SK-N-SH (cell line): ENCODE measurements around the gene SH3PXD2B. TPM values are rescaled to one million over a fixed set of nuclear protein-coding genes. Genes with fewer than 3 reads are reported as not detected.

ENCODE experiments used
- CTCF ChIA-PET: fragments of 300-600, 350-600 bp; formaldehyde crosslinking; extraction: SDS; loops from one replicate; lab custom pipeline; 2021; lab: Yijun Ruan, JAX
- POLR2A ChIA-PET: fragments of 350-600 bp; sonication (Branson Sonifier 250); formaldehyde crosslinking; extraction: SDS; loops from one replicate; lab custom pipeline; 2020; ENCODE audit warnings: antibody characterized with exemption, inconsistent platforms; lab: Yijun Ruan, JAX
- DNase-seq: peaks from one replicate; pipeline ENCODE4 v3.0.0; 2012
- H2AFZ ChIP-seq: fragments of 200-600 bp; sonication (generic); 2 replicates; pipeline ENCODE4 v1.8.1; 2016; ENCODE audit warnings: antibody characterized with exemption, mild to moderate bottlenecking, low read depth
- H3F3A ChIP-seq: fragments of 200-600 bp; sonication (generic); replicated peaks from 2 replicates; pipeline ENCODE3; 2016; ENCODE audit warnings: antibody characterized with exemption, mild to moderate bottlenecking; ENCODE audit not compliant: insufficient read depth
- H3K27ac ChIP-seq, 2 experiments: fragments of 200-500 bp in 1 of 2; fragments of 200-600 bp in 1 of 2; sonication (Bioruptor generic) in 1 of 2; sonication (generic), shearing (Covaris generic) in 1 of 2; 2 replicates each; pipeline versions ENCODE4 v1.5.1 to v1.6.1; 2014 to 2016; ENCODE audit warnings: low read depth in 2 of 2, inconsistent platforms in 1 of 2, low read length in 1 of 2, mild to moderate bottlenecking in 1 of 2, mixed read lengths in 1 of 2
- H3K27me3 ChIP-seq: fragments of 200-600 bp; sonication (generic), shearing (Covaris generic); 2 replicates; pipeline ENCODE4 v1.6.1; 2016; ENCODE audit warnings: mixed run types; ENCODE audit not compliant: insufficient read depth
- H3K36me3 ChIP-seq, 2 experiments: fragments of 200-500 bp in 1 of 2; fragments of 200-600 bp in 1 of 2; sonication (Bioruptor generic) in 1 of 2; sonication (generic) in 1 of 2; replicated peaks in 1 of 2; 2 replicates each; pipeline versions ENCODE3 to v1.5.1; 2014 to 2016; ENCODE audit warnings: low read length in 1 of 2, mild to moderate bottlenecking in 1 of 2; ENCODE audit not compliant: insufficient read depth in 2 of 2, control insufficient read depth in 1 of 2
- H3K4me1 ChIP-seq, 2 experiments: fragments of 200-500 bp in 1 of 2; fragments of 200-600 bp in 1 of 2; sonication (Bioruptor generic) in 1 of 2; sonication (generic), shearing (Covaris generic) in 1 of 2; 2 replicates each; pipeline versions ENCODE4 v1.5.1 to v1.6.1; 2014 to 2016; ENCODE audit warnings: low read depth in 1 of 2, low read length in 1 of 2, mixed run types in 1 of 2; ENCODE audit not compliant: insufficient read depth in 2 of 2, control insufficient read depth in 1 of 2
- H3K4me2 ChIP-seq: fragments of 200-600 bp; sonication (generic), shearing (Covaris generic); 2 replicates; pipeline ENCODE4 v1.6.1; 2017; ENCODE audit warnings: mixed run types
- H3K4me3 ChIP-seq, 2 experiments: fragments of 200-500 bp in 1 of 2; fragments of 200-600 bp in 1 of 2; sonication (Bioruptor generic) in 1 of 2; sonication (generic), shearing (Covaris generic) in 1 of 2; 2 replicates each; pipeline versions ENCODE4 v1.5.1 to v1.8.1; 2014 to 2016; ENCODE audit warnings: low read depth in 2 of 2, inconsistent platforms in 1 of 2, low read length in 1 of 2, mild to moderate bottlenecking in 1 of 2, mixed read lengths in 1 of 2, moderate library complexity in 1 of 2
- H3K79me2 ChIP-seq: fragments of 200-600 bp; sonication (generic); 2 replicates; pipeline ENCODE4 v1.8.1; 2017; ENCODE audit warnings: mild to moderate bottlenecking; ENCODE audit not compliant: insufficient read depth
- H3K9ac ChIP-seq: fragments of 200-600 bp; sonication (generic); 2 replicates; pipeline ENCODE4 v1.6.1; 2017; ENCODE audit warnings: mixed run types
- H3K9me2 ChIP-seq: fragments of 200-600 bp; sonication (generic); 2 replicates; pipeline ENCODE4 v1.6.1; 2017; ENCODE audit warnings: mixed run types
- H3K9me3 ChIP-seq: fragments of 200-600 bp; sonication (generic); 2 replicates; pipeline ENCODE4 v1.6.1; 2017; ENCODE audit warnings: mixed run types, mild to moderate bottlenecking, moderate library complexity
- H4K20me1 ChIP-seq: fragments of 200-600 bp; sonication (generic); 2 replicates; pipeline ENCODE4 v1.6.1; 2017; ENCODE audit warnings: mild to moderate bottlenecking, mixed run types; ENCODE audit not compliant: insufficient read depth
- ELF1 ChIP-seq: IDR thresholded peaks from 2 replicates; pipeline ENCODE4 v1.4.0; 2012
- FOXJ3 ChIP-seq: sonication (generic); formaldehyde crosslinking; IDR thresholded peaks from 2 replicates; pipeline ENCODE4 v1.5.1; 2020; ENCODE audit warnings: mild to moderate bottlenecking, missing genetic modification reagents
- GABPA ChIP-seq: IDR thresholded peaks from 2 replicates; pipeline ENCODE4 v1.4.0; 2012; ENCODE audit warnings: low read depth, mild to moderate bottlenecking
- JUND ChIP-seq: IDR thresholded peaks from 2 replicates; pipeline ENCODE4 v1.4.0; 2012
- MEF2A ChIP-seq: IDR thresholded peaks from 2 replicates; pipeline ENCODE4 v1.4.0; 2012; ENCODE audit warnings: low read depth, borderline replicate concordance
- NRF1 ChIP-seq: IDR thresholded peaks from 2 replicates; pipeline ENCODE4 v1.6.1; 2012; ENCODE audit warnings: low read depth, mild to moderate bottlenecking, low read length
- PBX3 ChIP-seq: IDR thresholded peaks from 2 replicates; pipeline ENCODE4; 2012
- RCOR1 ChIP-seq: fragments of 150-350 bp; IDR thresholded peaks from 2 replicates; pipeline ENCODE4 v1.6.1; 2017; ENCODE audit warnings: antibody characterized with exemption, low read length
- REST ChIP-seq: IDR thresholded peaks from 2 replicates; pipeline ENCODE4 v1.6.1; 2012; ENCODE audit warnings: mild to moderate bottlenecking, low read depth, low read length, moderate library complexity
- SIN3A ChIP-seq: IDR thresholded peaks from 2 replicates; pipeline ENCODE4 v1.6.1; 2012; ENCODE audit warnings: low read depth, mild to moderate bottlenecking, low read length, moderate library complexity, borderline replicate concordance
- TAF1 ChIP-seq: IDR thresholded peaks from 2 replicates; pipeline ENCODE4 v1.6.1; 2012; ENCODE audit warnings: low read depth, mild to moderate bottlenecking, low read length, moderate library complexity, borderline replicate concordance
- YY1 ChIP-seq: IDR thresholded peaks from 2 replicates; pipeline ENCODE4 v1.4.0; 2012; ENCODE audit warnings: low read depth, mild to moderate bottlenecking
- WGBS: methylation state at CpG from one replicate; pipeline ENCODE4 v1.1.6; 2017; ENCODE audit warnings: low lambda C conversion rate; 5-methylcytosine and 5-hydroxymethylcytosine counted together
- polyA plus RNA-seq, 3 experiments: library from polyadenylated mRNA; depleted of rRNA; stranded (reverse); fragments of >200 nt; gene quantifications; 2 replicates each; pipeline ENCODE4 v1.2.3, GENCODE V29; 2012
- TF ChIP-seq, protein P1 (sequence below): fragments of 200-600 bp; sonication (generic); IDR thresholded peaks from 2 replicates; pipeline ENCODE4 v1.6.1; 2017; ENCODE audit warnings: antibody characterized with exemption, mild to moderate bottlenecking, moderate library complexity
- TF ChIP-seq, protein P2 (sequence below): IDR thresholded peaks from 2 replicates; pipeline ENCODE4 v1.4.0; 2012; ENCODE audit warnings: low read depth
- TF ChIP-seq, protein P3 (sequence below): fragments of 150-350 bp; IDR thresholded peaks from 2 replicates; pipeline ENCODE4 v1.6.1; 2016; ENCODE audit warnings: mild to moderate bottlenecking, low read depth, low read length

The SH3PXD2B gene
- polyA plus RNA-seq, 1 of the 3 experiments (the other 2 are of a cell fraction), result 15.0 TPM

DNA sequence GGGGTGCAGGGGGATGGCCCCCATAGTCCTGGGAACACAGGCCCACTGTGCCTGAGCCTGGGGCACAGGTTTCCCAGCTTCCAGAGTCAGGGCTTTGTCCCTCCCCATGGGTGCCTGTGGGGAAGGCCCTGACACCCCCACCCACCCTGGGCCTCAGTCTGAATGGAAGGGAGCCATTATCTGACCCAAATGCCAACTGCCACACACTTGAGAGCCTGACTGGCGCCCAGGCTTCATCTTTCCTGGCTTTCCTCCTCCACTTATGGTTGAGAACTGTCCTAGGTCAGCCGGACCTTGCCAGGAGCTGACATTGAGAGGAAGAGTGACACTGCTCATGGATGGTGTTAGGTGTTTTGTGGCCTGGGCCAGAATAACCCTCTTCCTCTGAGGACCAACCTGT is 24.0 kb downstream of the SH3PXD2B start:
- Histone ChIP-seq H3K4me3 (no peak overlapping the region), H3K27ac (no peak overlapping the region), H3F3A (no peaks in the 10 kb centered on the region), H3K27me3 (no peaks in the 10 kb centered on the region), H2AFZ (no peak overlapping the region), H3K36me3 (peaks cover 0 to 3% of the 10 kb centered on the region in 2 experiments), H4K20me1 (peaks cover 100% of the 10 kb centered on the region), H3K79me2 (peaks cover 99% of the 10 kb centered on the region), H3K9ac (no peak overlapping the region), H3K4me1 (peaks cover 0 to 12% of the 10 kb centered on the region in 2 experiments; a peak in 1 of 4 replicates), H3K9me2 (no peaks in the 10 kb centered on the region), H3K9me3 (no peaks in the 10 kb centered on the region), H3K4me2 (no peak overlapping the region)
- TF ChIP-seq FOXJ3 (CRISPR knock-in tag) (no peak), NRF1 (no peak), YY1 (no peak), PBX3 (no peak), REST (no peak), GABPA (no peak), ELF1 (no peak), MEF2A (no peak), SIN3A (no peak), RCOR1 (no peak), TAF1 (no peak), JUND (no peak)
- TF ChIP-seq, protein P1, sequence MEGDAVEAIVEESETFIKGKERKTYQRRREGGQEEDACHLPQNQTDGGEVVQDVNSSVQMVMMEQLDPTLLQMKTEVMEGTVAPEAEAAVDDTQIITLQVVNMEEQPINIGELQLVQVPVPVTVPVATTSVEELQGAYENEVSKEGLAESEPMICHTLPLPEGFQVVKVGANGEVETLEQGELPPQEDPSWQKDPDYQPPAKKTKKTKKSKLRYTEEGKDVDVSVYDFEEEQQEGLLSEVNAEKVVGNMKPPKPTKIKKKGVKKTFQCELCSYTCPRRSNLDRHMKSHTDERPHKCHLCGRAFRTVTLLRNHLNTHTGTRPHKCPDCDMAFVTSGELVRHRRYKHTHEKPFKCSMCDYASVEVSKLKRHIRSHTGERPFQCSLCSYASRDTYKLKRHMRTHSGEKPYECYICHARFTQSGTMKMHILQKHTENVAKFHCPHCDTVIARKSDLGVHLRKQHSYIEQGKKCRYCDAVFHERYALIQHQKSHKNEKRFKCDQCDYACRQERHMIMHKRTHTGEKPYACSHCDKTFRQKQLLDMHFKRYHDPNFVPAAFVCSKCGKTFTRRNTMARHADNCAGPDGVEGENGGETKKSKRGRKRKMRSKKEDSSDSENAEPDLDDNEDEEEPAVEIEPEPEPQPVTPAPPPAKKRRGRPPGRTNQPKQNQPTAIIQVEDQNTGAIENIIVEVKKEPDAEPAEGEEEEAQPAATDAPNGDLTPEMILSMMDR, result no peak
- TF ChIP-seq, protein P2, sequence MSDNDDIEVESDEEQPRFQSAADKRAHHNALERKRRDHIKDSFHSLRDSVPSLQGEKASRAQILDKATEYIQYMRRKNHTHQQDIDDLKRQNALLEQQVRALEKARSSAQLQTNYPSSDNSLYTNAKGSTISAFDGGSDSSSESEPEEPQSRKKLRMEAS, result no peak
- TF ChIP-seq, protein P3, sequence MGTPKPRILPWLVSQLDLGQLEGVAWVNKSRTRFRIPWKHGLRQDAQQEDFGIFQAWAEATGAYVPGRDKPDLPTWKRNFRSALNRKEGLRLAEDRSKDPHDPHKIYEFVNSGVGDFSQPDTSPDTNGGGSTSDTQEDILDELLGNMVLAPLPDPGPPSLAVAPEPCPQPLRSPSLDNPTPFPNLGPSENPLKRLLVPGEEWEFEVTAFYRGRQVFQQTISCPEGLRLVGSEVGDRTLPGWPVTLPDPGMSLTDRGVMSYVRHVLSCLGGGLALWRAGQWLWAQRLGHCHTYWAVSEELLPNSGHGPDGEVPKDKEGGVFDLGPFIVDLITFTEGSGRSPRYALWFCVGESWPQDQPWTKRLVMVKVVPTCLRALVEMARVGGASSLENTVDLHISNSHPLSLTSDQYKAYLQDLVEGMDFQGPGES, result no peak
- 100% methylated on average over 2 of the region's 2 CpGs for WGBS
- no peak for DNase-seq
- ChIA-PET CTCF (interaction anchor here (0.8 to 1.9 kb wide), 2 partner anchors 8 to 20 kb away, joined by 3 to 4 read pairs; no protein-coding TSS in a partner anchor), POLR2A (no interaction called here)
